ENCODE results near the gene VCP. TPM values are rescaled to one million over a fixed set of nuclear protein-coding genes. Genes with fewer than 3 reads are reported as not detected.

VCP gene
- total RNA-seq, 1 donor from 2014 or later = 390 TPM

GRCh38 chr9:35057271-35057620 is 15.2 kb downstream of the VCP start:
- FAIRE-seq = no peak

GRCh38 chr9:35056571-35057270 is 15.7 kb downstream of the VCP start:
- H3K27me3 ChIP-seq (ENCODE audit: insufficient read depth, low read length) = no peaks in the 10 kb centered on the region
- peaks cover 90% of the 10 kb centered on the region for H4K20me1 ChIP-seq (ENCODE audit: insufficient read depth, low read length)
- Mint-ChIP-seq H3K36me3 (ENCODE audit: low read depth, unreplicated experiment) (peaks cover 47% of the 10 kb centered on the region), H3K27me3 (ENCODE audit: low read depth, unreplicated experiment) (no peaks in the 10 kb centered on the region), H3K27ac (ENCODE audit: unreplicated experiment) (peak overlapping the region; percentile 81), H3K4me1 (ENCODE audit: low read depth, unreplicated experiment) (no peaks in the 10 kb centered on the region), H3K9me3 (ENCODE audit: unreplicated experiment) (no peaks in the 10 kb centered on the region), H3K4me3 (ENCODE audit: unreplicated experiment) (no peak overlapping the region)
- no peak overlapping the region for H3K4me2 ChIP-seq (ENCODE audit: low read length)
- no peaks in the 10 kb centered on the region for H3K9me3 ChIP-seq (ENCODE audit: insufficient read depth, low read depth, low read length)
- no peak overlapping the region for H3K27ac ChIP-seq (ENCODE audit: low read depth, low read length)
- no peak overlapping the region for H3K4me3 ChIP-seq (ENCODE audit: insufficient read depth, low read depth, low read length)
- peaks cover 43% of the 10 kb centered on the region for H3K79me2 ChIP-seq (ENCODE audit: insufficient read depth, low read length)
- DNase-seq (ENCODE audit: low read depth) (no peak), FAIRE-seq (no peak)
- H3K36me3 ChIP-seq (ENCODE audit: insufficient read depth, low read length) = peaks cover 79% of the 10 kb centered on the region
- no peak overlapping the region for H2AFZ ChIP-seq (ENCODE audit: low read depth, low read length)
- no peak overlapping the region for H3K9ac ChIP-seq (ENCODE audit: low read length)
- H3K4me1 ChIP-seq (ENCODE audit: insufficient read depth, low read length) = no peaks in the 10 kb centered on the region
- TF ChIP-seq EZH2 (IDR thresholded peaks at IDR 0.05; ENCODE audit: insufficient read depth, low read length) = no peak
- no peak for TF ChIP-seq CTCF (IDR thresholded peaks at IDR 0.05; ENCODE audit: insufficient read depth, low read depth, low read length)

More at GRCh38 chr9:35057271-35057620, 15.2 kb downstream of the VCP start:
- H3K27me3 ChIP-seq (ENCODE audit: insufficient read depth, low read length) = no peaks in the 10 kb centered on the region
- no peak overlapping the region for H3K4me2 ChIP-seq (ENCODE audit: low read length)
- H3K9me3 ChIP-seq (ENCODE audit: insufficient read depth, low read depth, low read length) = no peaks in the 10 kb centered on the region
- H3K27ac ChIP-seq (ENCODE audit: low read depth, low read length) = no peak overlapping the region
- no peak overlapping the region for H3K4me3 ChIP-seq (ENCODE audit: insufficient read depth, low read depth, low read length)
- TF ChIP-seq CTCF (IDR thresholded peaks at IDR 0.05; ENCODE audit: insufficient read depth, low read depth, low read length) (no peak), EZH2 (IDR thresholded peaks at IDR 0.05; ENCODE audit: insufficient read depth, low read length) (no peak)
- H3K9me3 Mint-ChIP-seq (ENCODE audit: unreplicated experiment) = no peaks in the 10 kb centered on the region
- H3K4me3 Mint-ChIP-seq (ENCODE audit: unreplicated experiment) = no peak overlapping the region
- no peaks in the 10 kb centered on the region for H3K4me1 Mint-ChIP-seq (ENCODE audit: low read depth, unreplicated experiment)
- no peak for DNase-seq (ENCODE audit: low read depth)
- H3K36me3 Mint-ChIP-seq (ENCODE audit: low read depth, unreplicated experiment) = peaks cover 51% of the 10 kb centered on the region
- H3K79me2 ChIP-seq (ENCODE audit: insufficient read depth, low read length) = peaks cover 48% of the 10 kb centered on the region
- H3K9ac ChIP-seq (ENCODE audit: low read length) = no peak overlapping the region
- H2AFZ ChIP-seq (ENCODE audit: low read depth, low read length) = no peak overlapping the region
- H4K20me1 ChIP-seq (ENCODE audit: insufficient read depth, low read length) = peaks cover 93% of the 10 kb centered on the region
- peak overlapping the region; percentile 41 for H3K27ac Mint-ChIP-seq (ENCODE audit: unreplicated experiment)
- H3K4me1 ChIP-seq (ENCODE audit: insufficient read depth, low read length) = no peaks in the 10 kb centered on the region
- H3K27me3 Mint-ChIP-seq (ENCODE audit: low read depth, unreplicated experiment) = no peaks in the 10 kb centered on the region
- peaks cover 82% of the 10 kb centered on the region for H3K36me3 ChIP-seq (ENCODE audit: insufficient read depth, low read length)
